Vagina (tissue), 2 donors: ENCODE results near the gene CAVIN3. TPM values are rescaled to one million over a fixed set of nuclear protein-coding genes. Genes with fewer than 3 reads are reported as not detected.

Experiments used
- DNase-seq, 2 donors: peaks; one replicate each; pipeline ENCODE4 v3.0.0-alpha.2; 2017; ENCODE audit errors: extremely low spot score in 2 of 2
- H3K27ac ChIP-seq: fragments of 200-600 bp; sonication (generic); one replicate; pipeline ENCODE4 v1.5.1; 2019
- H3K27me3 ChIP-seq: fragments of 200-600 bp; sonication (generic); one replicate; pipeline ENCODE4 v1.5.1; 2019
- H3K36me3 ChIP-seq, 2 donors: fragments of 200-600 bp; sonication (generic); one replicate each; pipeline ENCODE4 v1.5.1; 2017 to 2019
- H3K4me1 ChIP-seq: fragments of 200-600 bp; sonication (generic); one replicate; pipeline ENCODE4 v1.5.1; 2019
- H3K4me3 ChIP-seq, 2 donors: fragments of 200-600 bp; sonication (generic); 1 replicate in 1 of 2; 2 replicates in 1 of 2; pipeline ENCODE4 v1.5.1; 2016 to 2019
- H3K9me3 ChIP-seq: fragments of 200-600 bp; sonication (generic); one replicate; pipeline ENCODE4 v1.5.1; 2019
- CTCF ChIP-seq, 3 experiments: fragments of 450-650 bp in 2 of 3; fragments of 200-600 bp in 1 of 3; sonication (generic) in 1 of 3; IDR thresholded peaks; one replicate each; pipeline ENCODE4 v1.5.1; 2017 to 2019; ENCODE audit warnings: antibody characterized with exemption in 3 of 3, mild to moderate bottlenecking in 2 of 3, moderate library complexity in 2 of 3
- POLR2A ChIP-seq, 2 donors: fragments of 450-650 bp; IDR thresholded peaks; one replicate each; pipeline ENCODE4 v1.6.1; 2017; ENCODE audit warnings: antibody characterized with exemption in 2 of 2, mild to moderate bottlenecking in 2 of 2, moderate library complexity in 2 of 2
- POLR2AphosphoS5 ChIP-seq, 2 donors: sonication (generic); formaldehyde crosslinking; IDR thresholded peaks; one replicate each; pipeline ENCODE4 v1.9.0; 2017; ENCODE audit warnings: antibody characterized with exemption in 2 of 2, mild to moderate bottlenecking in 2 of 2, low read depth in 1 of 2; ENCODE audit not compliant: insufficient read depth in 1 of 2
- intact Hi-C: fragments of 100-400 bp; cut with DNase I; formaldehyde crosslinking; loops from one replicate; pipeline ENCODE4 v1.15.1; 2023
- total RNA-seq: library from RNA; depleted of rRNA; stranded (reverse); fragments of >200 nt; gene quantifications from one replicate; pipeline ENCODE4 v1.2.3, GENCODE V29; 2016

Gene CAVIN3
- total RNA-seq, 1 donor from 2014 or later = 156 TPM

GRCh38 chr11:6300325-6300724 is 20.0 kb downstream of the CAVIN3 start:
- TF ChIP-seq POLR2AphosphoS5 (IDR thresholded peaks at IDR 0.05; ENCODE audit: insufficient read depth in 1 of 2, low read depth in 1 of 2) = no peak
- TF ChIP-seq CTCF (IDR thresholded peaks at IDR 0.05) = no peak
- TF ChIP-seq POLR2A (IDR thresholded peaks at IDR 0.05) = no peak
- H3K9me3 ChIP-seq = no peaks in the 10 kb centered on the region
- H3K4me3 ChIP-seq = no peak overlapping the region
- H3K36me3 ChIP-seq = no peaks in the 10 kb centered on the region
- DNase-seq = no peak
- H3K27me3 ChIP-seq = no peaks in the 10 kb centered on the region
- no peak overlapping the region for H3K27ac ChIP-seq
- intact Hi-C loops = no loop called here
- H3K4me1 ChIP-seq = no peaks in the 10 kb centered on the region

DNA sequence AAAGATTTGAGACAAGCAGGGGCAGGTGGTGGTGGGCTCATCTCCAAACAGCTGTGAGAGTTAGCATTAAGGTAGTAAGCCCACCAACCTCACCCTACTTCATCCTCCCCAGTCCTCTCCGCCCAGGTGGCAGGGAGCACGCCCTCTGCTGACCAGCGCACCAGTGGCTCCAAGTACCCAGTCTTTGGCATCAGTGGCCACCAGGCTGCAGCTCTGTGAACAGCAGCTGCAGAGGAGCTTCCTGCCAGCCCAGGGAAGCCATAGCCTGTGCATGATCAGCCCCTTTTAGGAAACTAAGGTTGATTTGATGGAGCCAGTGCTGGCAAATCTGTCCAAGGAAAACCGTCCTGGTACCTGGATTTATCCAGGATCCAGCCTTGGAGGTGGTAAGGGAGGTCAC is 21.7 kb downstream of the CAVIN3 start:
- no peaks in the 10 kb centered on the region for H3K4me1 ChIP-seq
- intact Hi-C loops = no loop called here
- DNase-seq = no peak
- H3K9me3 ChIP-seq = no peaks in the 10 kb centered on the region
- TF ChIP-seq POLR2AphosphoS5 (IDR thresholded peaks at IDR 0.05; ENCODE audit: insufficient read depth in 1 of 2, low read depth in 1 of 2) (no peak), CTCF (IDR thresholded peaks at IDR 0.05) (no peak), POLR2A (IDR thresholded peaks at IDR 0.05) (no peak)
- H3K4me3 ChIP-seq = no peak overlapping the region
- no peaks in the 10 kb centered on the region for H3K27me3 ChIP-seq
- no peak overlapping the region for H3K27ac ChIP-seq
- H3K36me3 ChIP-seq = no peaks in the 10 kb centered on the region

DNA sequence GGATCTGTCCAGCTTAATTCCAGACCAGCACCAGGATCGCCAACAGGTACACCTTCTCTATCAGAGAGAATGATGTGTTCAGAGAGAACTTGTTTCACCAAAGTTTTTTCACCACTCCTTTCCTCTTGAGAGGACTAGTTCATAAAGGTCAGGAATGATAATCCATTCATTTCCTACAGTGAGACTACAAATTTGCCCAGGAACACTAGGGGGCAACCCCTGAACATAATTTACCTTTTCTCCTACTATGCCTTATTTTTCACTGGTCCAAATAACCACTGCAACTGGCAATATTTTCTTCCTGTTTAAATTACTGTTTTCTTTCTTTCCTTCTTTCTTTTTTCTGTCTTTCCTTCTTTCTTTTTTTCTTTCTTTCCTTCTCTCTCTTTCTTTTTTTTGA is 22.5 kb downstream of the CAVIN3 start:
- H3K27ac ChIP-seq = no peak overlapping the region
- no peaks in the 10 kb centered on the region for H3K36me3 ChIP-seq
- TF ChIP-seq CTCF (IDR thresholded peaks at IDR 0.05) (peak in 1 of 3 experiments; percentile 31), POLR2AphosphoS5 (IDR thresholded peaks at IDR 0.05; ENCODE audit: insufficient read depth in 1 of 2, low read depth in 1 of 2) (no peak), POLR2A (IDR thresholded peaks at IDR 0.05) (no peak)
- H3K27me3 ChIP-seq = no peaks in the 10 kb centered on the region
- intact Hi-C loops = no loop called here
- H3K4me1 ChIP-seq = no peaks in the 10 kb centered on the region
- no peak for DNase-seq
- no peaks in the 10 kb centered on the region for H3K9me3 ChIP-seq
- H3K4me3 ChIP-seq = no peak overlapping the region

GRCh38 chr11:6285019-6285418 is 35.3 kb downstream of the CAVIN3 start:
- no peaks in the 10 kb centered on the region for H3K36me3 ChIP-seq
- no peaks in the 10 kb centered on the region for H3K27me3 ChIP-seq
- H3K9me3 ChIP-seq = no peaks in the 10 kb centered on the region
- DNase-seq = no peak
- peaks cover 4% of the 10 kb centered on the region for H3K4me1 ChIP-seq
- no peak for TF ChIP-seq POLR2AphosphoS5 (IDR thresholded peaks at IDR 0.05; ENCODE audit: insufficient read depth in 1 of 2, low read depth in 1 of 2)
- no peak for TF ChIP-seq POLR2A (IDR thresholded peaks at IDR 0.05)
- no peak for TF ChIP-seq CTCF (IDR thresholded peaks at IDR 0.05)
- intact Hi-C loops = no loop called here
- H3K4me3 ChIP-seq = no peak overlapping the region
- no peak overlapping the region for H3K27ac ChIP-seq

GRCh38 chr11:6284250-6284649 is 36.1 kb downstream of the CAVIN3 start:
- Histone ChIP-seq H3K4me1 (peaks cover 4% of the 10 kb centered on the region), H3K27me3 (no peaks in the 10 kb centered on the region), H3K36me3 (no peaks in the 10 kb centered on the region), H3K9me3 (no peaks in the 10 kb centered on the region), H3K27ac (no peak overlapping the region), H3K4me3 (no peak overlapping the region)
- DNase-seq = no peak
- TF ChIP-seq CTCF (IDR thresholded peaks at IDR 0.05) (no peak), POLR2AphosphoS5 (IDR thresholded peaks at IDR 0.05; ENCODE audit: insufficient read depth in 1 of 2, low read depth in 1 of 2) (no peak), POLR2A (IDR thresholded peaks at IDR 0.05) (no peak)
- intact Hi-C loops = no loop called here
